Fibroblast of peridontal ligament (primary cell): ENCODE measurements around the gene CHST3.

Experiments
- DNase-seq: peaks from one replicate; pipeline ENCODE4 v3.0.0-alpha.2; 2010; ENCODE audit errors: extremely low read depth

Gene CHST3

DNA sequence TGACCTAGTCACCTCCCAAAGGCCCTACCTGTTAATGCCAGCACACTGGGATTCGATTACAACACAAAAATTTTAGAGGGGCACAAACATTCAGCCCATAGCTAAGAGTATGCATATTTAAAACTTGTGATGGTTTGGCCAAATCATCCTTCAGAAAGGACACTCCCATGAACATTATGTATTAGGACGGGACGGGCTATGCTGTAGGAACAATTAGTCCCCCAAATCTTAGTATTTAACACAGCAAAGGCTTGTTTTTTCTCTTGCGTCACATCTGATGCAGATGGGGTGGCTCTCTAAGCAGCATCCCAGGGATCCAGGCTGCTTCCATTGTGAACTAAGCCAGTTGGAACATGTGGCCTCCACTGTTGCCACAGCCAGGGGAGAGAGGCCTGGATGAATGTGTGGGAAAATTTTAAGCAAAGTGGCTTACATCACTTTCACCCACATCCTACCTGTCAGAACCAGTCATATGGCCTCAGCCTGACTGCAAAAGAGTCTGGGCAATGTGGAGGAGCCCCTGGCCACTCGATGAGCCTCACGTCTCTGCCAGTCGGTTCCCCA lies 26.6 kb downstream of the CHST3 start:
- DNase-seq, result no peak

- no peak for DNase-seq
Observed at GRCh38 chr10:71995449-71995848, 31.3 kb downstream of the CHST3 start.

GRCh38 chr10:71995887-71996575 lies 31.8 kb downstream of the CHST3 start:
- peak; percentile 34 for DNase-seq

GRCh38 chr10:71996592-71997371 lies 32.6 kb downstream of the CHST3 start:
- DNase-seq, result no peak

- no peak for DNase-seq
Observed at GRCh38 chr10:71998119-71998839, 34.1 kb downstream of the CHST3 start.

- DNase-seq, result peak; percentile 56
Observed at GRCh38 chr10:71998840-71999194, 34.6 kb downstream of the CHST3 start.

- DNase-seq, result peak; percentile 66
Observed at GRCh38 chr10:71999360-72000072, 35.3 kb downstream of the CHST3 start.

GRCh38 chr10:72000073-72001032 lies 36.2 kb downstream of the CHST3 start:
- no peak for DNase-seq

GRCh38 chr10:72001033-72001395 lies 36.8 kb downstream of the CHST3 start:
- DNase-seq, result no peak

DNA sequence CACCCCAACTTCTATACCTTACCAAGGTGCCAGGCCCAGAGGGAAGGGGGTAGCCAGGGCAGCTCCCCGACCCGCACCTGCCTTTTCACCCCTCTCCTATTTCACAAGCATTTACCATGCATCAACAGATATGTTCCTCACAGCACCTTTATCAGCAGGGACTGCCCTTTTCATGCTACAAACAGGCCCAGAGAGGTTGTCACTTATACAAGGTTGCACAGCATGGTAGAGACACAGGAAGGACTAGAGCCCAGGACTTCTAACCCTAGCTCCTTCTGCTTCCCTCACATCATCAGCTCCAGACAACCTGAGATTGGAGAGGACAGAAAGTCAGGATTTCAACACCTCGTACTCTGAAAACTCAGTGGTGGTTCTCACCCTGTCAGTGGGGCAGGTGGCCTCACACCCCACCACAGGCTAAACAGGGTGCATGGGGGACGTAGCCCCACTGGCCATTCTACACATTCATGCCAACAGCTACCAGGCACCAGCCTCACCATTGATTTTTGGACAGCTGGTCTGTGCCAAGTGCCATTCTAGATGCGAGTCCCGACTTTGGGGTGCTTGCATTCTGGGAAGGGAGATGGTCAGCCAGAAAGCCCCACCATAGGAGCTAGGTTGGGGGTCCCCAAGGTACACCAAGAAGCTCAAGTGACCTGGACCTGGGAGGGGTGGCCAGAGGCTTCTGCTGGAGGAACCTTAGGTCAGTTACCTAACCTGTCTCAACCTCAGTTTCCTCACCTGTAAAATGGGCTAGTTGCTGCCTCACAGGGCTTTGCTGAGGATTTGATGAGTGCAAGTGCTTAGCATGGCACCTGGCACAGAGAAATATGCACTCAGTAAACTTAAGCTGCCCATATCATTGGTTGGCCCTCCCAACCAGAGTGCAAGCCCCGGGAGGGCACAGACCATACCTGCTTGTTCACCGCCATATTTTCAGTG lies 38.4 kb downstream of the CHST3 start:
- DNase-seq, result no peak

- no peak for DNase-seq
Observed at GRCh38 chr10:72006026-72006425, 41.8 kb downstream of the CHST3 start.

DNA sequence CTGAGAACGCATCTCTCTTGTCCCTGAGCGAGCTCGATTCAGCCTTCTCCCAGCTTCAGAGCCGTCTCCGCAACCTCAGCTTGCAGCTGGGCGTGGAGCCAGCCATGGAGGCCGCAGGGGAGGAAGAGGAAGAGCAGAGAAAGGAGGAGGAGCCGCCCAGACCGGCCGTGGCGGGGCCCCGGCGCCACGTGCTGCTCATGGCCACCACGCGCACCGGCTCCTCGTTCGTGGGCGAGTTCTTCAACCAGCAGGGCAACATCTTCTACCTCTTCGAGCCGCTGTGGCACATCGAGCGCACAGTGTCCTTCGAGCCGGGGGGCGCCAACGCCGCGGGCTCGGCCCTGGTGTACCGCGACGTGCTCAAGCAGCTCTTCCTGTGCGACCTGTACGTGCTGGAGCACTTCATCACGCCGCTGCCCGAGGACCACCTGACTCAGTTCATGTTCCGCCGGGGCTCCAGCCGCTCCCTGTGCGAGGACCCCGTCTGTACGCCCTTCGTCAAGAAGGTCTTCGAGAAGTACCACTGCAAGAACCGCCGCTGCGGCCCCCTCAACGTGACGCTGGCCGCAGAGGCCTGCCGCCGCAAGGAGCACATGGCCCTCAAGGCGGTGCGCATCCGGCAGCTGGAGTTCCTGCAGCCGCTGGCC lies 43.2 kb downstream of the CHST3 start:
- DNase-seq, result no peak

DNA sequence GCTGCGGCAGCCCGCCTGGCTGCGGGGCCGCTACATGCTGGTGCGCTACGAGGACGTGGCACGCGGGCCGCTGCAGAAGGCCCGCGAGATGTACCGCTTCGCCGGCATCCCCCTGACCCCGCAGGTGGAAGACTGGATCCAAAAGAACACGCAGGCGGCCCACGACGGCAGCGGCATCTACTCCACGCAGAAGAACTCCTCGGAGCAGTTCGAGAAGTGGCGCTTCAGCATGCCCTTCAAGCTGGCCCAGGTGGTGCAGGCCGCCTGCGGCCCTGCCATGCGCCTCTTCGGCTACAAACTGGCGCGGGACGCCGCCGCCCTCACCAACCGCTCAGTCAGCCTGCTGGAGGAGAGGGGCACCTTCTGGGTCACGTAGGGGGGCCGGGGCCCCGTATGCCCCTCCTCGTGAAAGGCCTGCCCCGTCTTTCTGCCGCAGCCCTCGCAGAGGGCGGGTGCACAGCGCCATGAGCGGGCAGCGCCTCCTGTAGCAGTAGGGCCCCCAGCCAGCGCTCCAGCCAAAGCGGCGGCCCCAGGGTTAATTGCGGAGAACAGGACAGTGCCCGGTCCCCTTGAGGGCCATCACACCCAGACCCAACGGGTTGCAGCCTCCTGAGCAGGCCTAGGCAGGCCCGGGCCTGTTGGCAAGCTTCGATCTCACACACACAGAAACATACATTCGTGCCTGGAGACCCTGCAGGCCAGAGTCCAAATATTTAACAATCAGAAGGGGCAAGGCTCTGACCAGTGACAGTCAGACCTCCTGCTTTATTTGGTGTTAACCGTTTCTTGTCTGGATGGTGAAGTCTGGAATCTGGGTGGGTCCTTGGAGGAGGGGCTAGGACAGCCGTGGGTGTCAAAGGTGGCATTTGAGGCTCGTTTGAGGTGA lies 44.1 kb downstream of the CHST3 start:
- no peak for DNase-seq

DNA sequence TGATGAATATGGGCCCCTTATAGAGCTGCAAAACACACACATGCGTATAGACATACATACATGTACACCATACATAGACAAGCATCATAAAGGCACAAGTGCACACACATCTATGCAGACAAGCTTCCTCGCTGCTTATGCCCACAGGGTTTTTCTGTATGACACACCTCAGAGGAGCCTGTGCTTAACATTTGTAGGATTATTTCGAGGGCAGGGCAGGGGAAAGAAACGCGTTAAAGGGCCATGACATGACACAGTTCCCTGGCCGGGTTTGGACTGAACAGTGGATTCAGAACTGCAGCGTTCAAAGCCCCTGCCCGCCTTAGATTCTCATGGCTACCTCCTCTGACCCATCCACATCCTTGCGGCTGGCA lies 44.8 kb downstream of the CHST3 start:
- DNase-seq, result no peak

DNA sequence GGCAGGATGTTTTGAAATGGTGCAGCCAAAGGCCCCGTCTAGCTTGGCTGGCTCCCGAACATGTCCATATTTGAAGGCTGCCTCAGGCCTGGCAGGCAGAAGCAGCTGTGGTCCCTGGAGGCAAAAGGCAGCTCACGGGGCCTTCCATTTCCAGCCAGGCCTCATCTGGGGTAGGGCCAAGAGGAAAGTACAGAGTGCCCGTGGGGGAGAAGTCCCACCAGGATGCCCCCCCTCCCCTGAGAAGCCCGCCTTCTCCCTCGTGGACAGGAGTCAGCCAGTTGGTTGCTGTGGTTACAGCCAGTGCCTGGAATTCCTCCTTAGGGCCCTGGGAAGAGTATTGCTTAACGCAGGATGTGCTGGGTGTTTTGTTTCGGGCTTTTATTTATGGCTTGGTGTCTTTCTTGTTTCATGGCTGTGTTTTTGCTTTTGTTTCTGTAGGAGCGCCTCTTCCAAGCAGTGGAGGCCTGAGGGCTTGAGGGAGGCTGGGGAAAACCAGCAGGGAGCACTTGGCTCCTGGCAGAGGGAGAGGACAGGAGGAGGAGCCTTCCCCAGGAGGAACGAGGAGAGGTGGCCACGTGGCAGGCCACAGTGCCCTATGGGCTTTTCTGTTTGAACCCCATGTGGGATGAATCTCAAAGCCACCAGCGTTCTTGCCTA lies 45.4 kb downstream of the CHST3 start:
- DNase-seq, result peak; percentile 97

GRCh38 chr10:72010234-72010973 lies 46.2 kb downstream of the CHST3 start:
- no peak for DNase-seq

DNA sequence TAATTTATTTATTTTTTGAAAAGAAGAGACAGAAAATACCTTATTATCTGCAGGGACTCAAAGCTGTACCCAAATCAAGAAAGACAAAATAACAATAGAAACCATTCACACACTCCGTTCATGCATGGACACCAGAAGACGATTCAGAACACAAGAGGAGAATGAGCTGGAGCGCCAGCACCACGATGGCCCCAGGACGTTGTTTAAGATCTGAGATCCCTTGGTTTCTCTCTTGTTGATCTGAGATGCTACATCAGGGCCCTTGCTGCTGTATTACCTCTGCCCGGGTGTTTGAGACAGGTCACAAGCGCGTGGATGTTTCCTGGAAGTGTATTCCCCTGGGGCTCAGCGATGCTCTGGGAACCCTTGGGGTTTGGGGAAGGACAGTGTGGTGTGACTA lies 46.8 kb downstream of the CHST3 start:
- no peak for DNase-seq
